NCI-H128 (cell line): ENCODE measurements around the gene TTC14.

Source experiments
- DNase-seq: peaks from one replicate; lab custom pipeline; 2025; ENCODE audit not compliant: unreplicated experiment; lab: John Stamatoyannopoulos, UW

The TTC14 gene

GRCh38 chr3:180630371-180630770, 28.4 kb downstream of the TTC14 start:
- no peak for DNase-seq

- DNase-seq: no peak
Measured at GRCh38 chr3:180631317-180631716, 29.4 kb downstream of the TTC14 start.

GRCh38 chr3:180633722-180634121, 31.8 kb downstream of the TTC14 start:
- DNase-seq: no peak

GRCh38 chr3:180640987-180641386, 39.0 kb downstream of the TTC14 start:
- DNase-seq: no peak

GRCh38 chr3:180646187-180646790, 44.3 kb downstream of the TTC14 start:
- DNase-seq: no peak

GRCh38 chr3:180656406-180656805, 54.4 kb downstream of the TTC14 start:
- DNase-seq: no peak

GRCh38 chr3:180657094-180657493, 55.1 kb downstream of the TTC14 start:
- no peak for DNase-seq
